Mesodermal cell (in vitro differentiated cells): ENCODE data around the gene ST3GAL4.
"Not testable (repeated sequence)": the region's sequence is repeated elsewhere in the genome, so short reads cannot be mapped to it uniquely, and the experiment has no call there.

Source experiments
- H3K27ac ChIP-seq: 2 replicates; pipeline ENCODE4 v1.7.0; 2013; ENCODE audit warnings: mild to moderate bottlenecking, low read depth, low read length, moderate library complexity; ENCODE audit not compliant: severe bottlenecking
- H3K36me3 ChIP-seq: 2 replicates; pipeline ENCODE4 v1.7.1; 2013; ENCODE audit warnings: mild to moderate bottlenecking, low read length, moderate library complexity; ENCODE audit not compliant: control insufficient read depth, insufficient read depth
- H3K4me1 ChIP-seq: one replicate; pipeline ENCODE4 v1.7.1; 2013; ENCODE audit warnings: mild to moderate bottlenecking, low read length; ENCODE audit not compliant: insufficient read depth, control insufficient read depth, poor library complexity, severe bottlenecking
- H3K4me3 ChIP-seq: 2 replicates; pipeline ENCODE4 v1.7.0; 2013; ENCODE audit warnings: low read length, control low read depth, mild to moderate bottlenecking; ENCODE audit not compliant: insufficient read depth, poor library complexity, severe bottlenecking; ENCODE audit errors: extremely low read depth
- H3K9me3 ChIP-seq: 2 replicates; pipeline ENCODE4 v1.7.1; 2013; ENCODE audit warnings: mild to moderate bottlenecking, low read length, moderate library complexity; ENCODE audit not compliant: control insufficient read depth
- WGBS, 2 experiments: methylation state at CpG; one replicate each; pipeline ENCODE4 v1.1.5; 2013; ENCODE audit warnings: missing lambda C conversion rate in 2 of 2; ENCODE audit not compliant: insufficient coverage in 2 of 2; 5-methylcytosine and 5-hydroxymethylcytosine counted together

ST3GAL4 gene

DNA sequence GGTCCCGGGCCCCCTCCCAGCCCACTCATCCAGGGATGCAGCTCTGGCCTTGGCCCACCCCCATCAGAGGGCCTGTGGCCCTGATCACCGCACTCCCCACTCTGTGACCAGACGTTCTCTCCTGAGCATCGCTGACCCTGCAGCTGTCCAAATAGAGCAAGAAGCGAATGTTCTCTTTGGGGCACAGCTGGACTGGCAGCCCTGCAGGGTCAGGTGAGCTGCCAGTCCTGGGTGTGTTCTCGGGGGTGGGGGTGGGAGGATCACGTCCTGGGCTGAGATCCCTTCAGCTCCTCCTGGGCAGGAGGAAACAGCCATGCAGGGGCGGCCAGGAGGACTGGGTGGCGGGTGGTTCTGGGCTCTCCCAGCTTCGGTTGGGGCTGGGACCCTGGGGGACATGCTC lies 26.5 kb downstream of the ST3GAL4 start:
- not testable (repeated sequence) for H3K36me3 ChIP-seq, H3K4me3 ChIP-seq, H3K9me3 ChIP-seq, H3K27ac ChIP-seq, H3K4me1 ChIP-seq
- 93% methylated on average over 3 of the region's 10 CpGs; no CpG with 5 or more reads in 1 of the 2 experiments for WGBS, 2 experiments

DNA sequence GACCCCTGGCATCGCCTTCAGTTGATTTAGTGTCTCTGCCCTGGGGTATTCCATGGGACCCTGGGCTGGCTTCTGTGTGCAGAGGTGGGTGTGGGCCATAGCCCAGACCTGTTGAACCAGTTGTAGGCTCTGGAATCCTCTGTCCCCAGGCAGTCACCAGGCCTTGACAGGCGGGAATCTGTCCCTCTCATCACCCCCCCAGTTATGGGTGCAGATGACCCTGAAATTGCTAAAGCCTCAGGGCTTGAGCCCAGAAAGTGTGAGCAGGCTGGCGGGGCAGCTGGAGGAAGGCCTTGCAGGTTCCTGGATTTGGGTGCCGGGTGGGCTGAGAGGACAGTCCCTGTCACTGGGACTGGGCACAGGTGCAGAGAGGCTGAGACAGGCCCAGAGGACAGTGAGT lies 27.2 kb downstream of the ST3GAL4 start:
- 90% methylated on average over 3 of the region's 4 CpGs; no CpG with 5 or more reads in 1 of the 2 experiments for WGBS, 2 experiments
- not testable (repeated sequence) for H3K36me3 ChIP-seq, H3K27ac ChIP-seq, H3K4me3 ChIP-seq, H3K4me1 ChIP-seq, H3K9me3 ChIP-seq

DNA sequence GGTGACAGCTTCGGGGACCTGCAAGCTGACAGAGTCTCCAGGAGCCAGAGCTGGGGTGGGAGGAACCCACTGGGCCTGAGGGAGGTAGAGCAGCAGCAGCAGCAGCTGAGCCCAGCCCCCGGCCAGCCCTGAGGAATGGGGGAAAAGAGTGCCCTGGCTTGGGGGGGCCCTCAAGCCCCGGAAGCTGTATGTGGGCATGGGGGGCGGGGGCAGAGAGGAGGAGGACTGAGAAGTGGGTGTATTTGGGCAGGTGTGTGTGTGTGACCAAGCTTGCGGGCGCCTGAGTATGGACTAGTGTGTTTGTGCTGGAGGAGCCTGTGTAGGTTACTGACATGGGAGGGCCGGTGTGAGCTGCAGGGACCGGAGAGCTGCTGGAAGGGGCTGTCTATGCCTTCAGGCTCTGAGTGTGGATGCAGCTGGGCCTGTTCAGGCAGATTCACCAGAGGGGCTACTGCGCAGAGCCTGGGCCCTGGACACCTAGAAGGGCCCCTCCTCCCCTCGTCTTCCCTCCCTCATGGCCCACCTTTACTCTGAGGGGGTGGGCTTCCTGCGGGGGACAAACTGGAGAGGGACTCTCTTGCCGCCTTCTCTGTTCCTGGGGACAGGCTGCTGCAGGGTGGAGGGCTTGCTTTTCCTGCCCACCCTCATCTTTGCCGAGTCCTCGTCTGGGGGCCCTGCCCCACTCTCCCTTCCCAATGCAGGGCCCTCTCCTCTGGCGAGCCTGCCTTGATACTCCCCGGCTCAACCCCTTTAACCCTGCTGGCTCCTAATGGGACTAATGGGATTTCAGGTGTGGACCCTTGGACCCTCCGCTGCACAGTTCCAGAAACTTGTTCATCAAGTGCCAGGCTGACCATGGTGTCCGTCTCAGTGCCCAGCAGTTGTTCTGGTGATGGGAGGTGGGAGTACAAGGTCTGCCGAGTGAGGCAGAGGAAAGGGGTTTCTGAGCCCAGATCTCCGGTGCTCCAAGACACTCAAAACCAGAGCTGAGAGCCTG lies 28.2 kb downstream of the ST3GAL4 start:
- Histone ChIP-seq H3K9me3 (no peaks in the 10 kb centered on the region), H3K36me3 (no peaks in the 10 kb centered on the region), H3K4me1 (peaks cover 8% of the 10 kb centered on the region), H3K4me3 (no peak overlapping the region), H3K27ac (no peak overlapping the region)
- WGBS, 2 experiments = 85% methylated on average over 9 to 14 of the region's 20 CpGs

GRCh38 chr11:126384449-126385070 lies 29.1 kb downstream of the ST3GAL4 start:
- no peaks in the 10 kb centered on the region for H3K36me3 ChIP-seq
- no peaks in the 10 kb centered on the region for H3K9me3 ChIP-seq
- 92% methylated on average over 4 to 8 of the region's 9 CpGs for WGBS, 2 experiments
- no peak overlapping the region for H3K4me3 ChIP-seq
- H3K4me1 ChIP-seq = peaks cover 8% of the 10 kb centered on the region
- no peak overlapping the region for H3K27ac ChIP-seq

- Histone ChIP-seq H3K4me3 (no peak overlapping the region), H3K27ac (no peak overlapping the region), H3K4me1 (peaks cover 8% of the 10 kb centered on the region), H3K9me3 (no peaks in the 10 kb centered on the region), H3K36me3 (no peaks in the 10 kb centered on the region)
- 87 to 96% methylated on average over 5 to 6 of the region's 8 CpGs for WGBS, 2 experiments
Measured at GRCh38 chr11:126385991-126386728, 30.7 kb downstream of the ST3GAL4 start.

DNA sequence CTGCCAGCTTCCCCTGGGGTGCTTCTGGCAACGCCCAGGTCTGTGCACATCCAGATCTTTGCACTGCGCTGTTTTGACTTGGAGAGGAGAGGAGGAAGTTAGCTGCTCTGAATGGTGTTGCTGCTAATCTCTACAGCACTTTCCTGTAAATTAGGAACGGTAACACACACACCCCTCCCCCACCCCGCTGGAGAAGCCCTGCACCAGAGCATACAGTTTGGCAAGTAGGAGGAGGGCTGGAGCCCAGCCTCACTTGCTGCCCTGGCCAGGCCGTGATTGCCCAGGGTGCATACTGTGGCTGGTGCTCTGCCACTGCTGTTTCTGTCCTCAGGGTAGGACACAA lies 31.2 kb downstream of the ST3GAL4 start:
- not testable (repeated sequence) for H3K4me3 ChIP-seq, H3K4me1 ChIP-seq, H3K9me3 ChIP-seq, H3K36me3 ChIP-seq, H3K27ac ChIP-seq
- WGBS, 2 experiments = 20 to 46% methylated on average over 1 to 3 of the region's 5 CpGs

DNA sequence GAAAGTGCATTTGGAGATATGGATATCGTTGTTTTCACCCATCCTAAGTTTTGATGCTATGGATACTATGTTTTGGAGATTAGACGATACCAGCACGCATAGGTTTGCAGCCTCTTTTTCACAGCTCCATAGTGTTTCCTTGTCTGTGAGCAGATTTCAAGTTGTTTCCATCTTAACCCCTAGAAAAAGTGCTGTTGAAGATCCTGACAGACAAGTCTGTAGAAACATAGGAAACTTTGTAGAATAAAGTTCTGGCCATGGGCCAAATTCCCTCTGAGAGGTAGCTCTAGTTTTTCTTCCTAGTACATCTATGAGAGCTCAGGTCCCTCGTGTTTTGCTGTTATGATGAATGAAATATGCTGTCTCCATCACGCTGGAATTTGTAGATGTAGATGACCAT lies 32.4 kb downstream of the ST3GAL4 start:
- WGBS, 2 experiments = 100% methylated on average over 2 of the region's 5 CpGs; no CpG with 5 or more reads in 1 of the 2 experiments
- Histone ChIP-seq H3K4me3 (no peak overlapping the region), H3K36me3 (no peaks in the 10 kb centered on the region), H3K27ac (no peak overlapping the region), H3K4me1 (peaks cover 8% of the 10 kb centered on the region), H3K9me3 (no peaks in the 10 kb centered on the region)

DNA sequence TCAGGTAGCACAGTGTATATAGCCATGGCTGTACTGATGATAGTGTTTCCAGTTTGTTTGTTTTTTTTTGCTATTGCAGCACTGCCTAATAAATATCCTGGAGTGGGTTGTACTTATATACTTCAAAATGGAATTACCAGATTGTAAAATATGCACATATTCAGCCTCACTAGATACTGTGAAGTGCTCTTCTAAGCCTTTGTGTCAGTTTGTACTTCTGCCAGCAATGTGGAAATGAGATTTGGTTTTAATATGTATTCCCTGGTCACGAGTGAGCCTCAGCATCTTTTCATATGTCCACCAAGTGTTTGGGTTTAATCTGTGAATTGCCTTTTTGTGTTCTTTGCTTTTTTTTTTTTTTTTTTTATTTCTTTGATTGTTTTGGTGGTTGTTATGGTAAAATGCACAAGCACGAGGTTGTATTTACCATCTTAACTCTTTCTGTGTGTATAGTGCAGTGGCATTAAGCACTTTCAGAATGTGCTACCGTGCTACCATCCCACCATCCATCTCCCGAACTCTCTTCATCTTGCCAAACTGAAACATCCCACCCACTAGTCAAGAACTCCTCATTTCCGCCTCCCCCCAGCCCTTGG lies 34.9 kb downstream of the ST3GAL4 start:
- H3K4me1 ChIP-seq = peaks cover 8% of the 10 kb centered on the region

DNA sequence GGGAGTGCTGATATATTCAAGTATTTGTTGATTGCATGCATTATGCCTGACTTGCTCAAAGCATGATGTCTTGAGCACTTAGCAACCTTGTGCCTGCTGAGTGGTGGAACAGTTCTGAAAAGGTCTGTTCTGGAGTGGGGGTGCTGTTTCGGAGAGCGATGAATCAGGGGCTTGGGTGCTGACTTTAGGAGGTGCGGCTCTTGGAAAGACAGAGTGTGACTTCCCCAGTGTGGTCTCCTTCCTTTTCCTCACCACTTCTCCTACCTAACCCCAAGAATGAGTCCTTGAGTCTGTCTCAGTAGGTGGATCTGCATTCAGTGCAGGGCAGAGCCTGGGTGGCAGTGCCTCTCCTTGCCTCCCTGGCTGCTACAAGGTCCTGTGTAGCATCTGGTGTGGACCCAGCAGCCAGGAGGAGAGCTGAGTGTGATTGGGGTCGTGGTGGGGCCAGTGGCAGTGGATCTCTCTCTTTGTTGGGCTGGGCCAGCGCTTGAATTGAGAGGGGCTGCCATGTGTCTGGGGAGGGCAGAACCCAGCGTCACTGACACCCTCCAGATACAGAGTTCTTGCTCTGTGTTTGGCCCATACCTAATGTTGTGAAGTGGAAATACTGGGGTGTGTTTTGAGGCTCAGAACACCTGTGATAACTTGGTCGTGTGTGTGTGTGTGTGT lies 35.9 kb downstream of the ST3GAL4 start:
- no peaks in the 10 kb centered on the region for H3K36me3 ChIP-seq
- WGBS, 2 experiments = 73 to 94% methylated on average over 2 to 3 of the region's 7 CpGs
- no peaks in the 10 kb centered on the region for H3K9me3 ChIP-seq
- peaks cover 6% of the 10 kb centered on the region for H3K4me1 ChIP-seq
- H3K4me3 ChIP-seq = no peak overlapping the region
- H3K27ac ChIP-seq = no peak overlapping the region

More for the DNA sequence above, 34.9 kb downstream of the ST3GAL4 start:
- no peaks in the 10 kb centered on the region for H3K36me3 ChIP-seq
- WGBS, 2 experiments = 100% methylated on average over 1 of the region's 5 CpGs; no CpG with 5 or more reads in 1 of the 2 experiments
- H3K4me3 ChIP-seq = no peak overlapping the region
- H3K27ac ChIP-seq = no peak overlapping the region
- H3K9me3 ChIP-seq = no peaks in the 10 kb centered on the region
